GM12878 (cell line): Measurements from ENCODE around the gene CTIF. TPM values are rescaled to one million over a fixed set of nuclear protein-coding genes. Genes with fewer than 3 reads are reported as not detected.

Source experiments
- ATAC-seq: fragments of 200-7000 bp; cut with Tn5 transposase; 3 replicates; pipeline ENCODE4 v1.9.1; 2020; ENCODE audit warnings: mild to moderate bottlenecking, moderate library complexity
- BruUV-seq: library from RNA; stranded (reverse); fragments of 400-500 nt; replicated peaks from 2 replicates; lab custom pipeline; 2021; lab: Mats Ljungman, UMichigan
- CTCF ChIA-PET: fragments of 300-600 bp; sonication (Branson Sonifier 250); formaldehyde crosslinking; extraction: SDS; loops from one replicate; lab custom pipeline; 2021; ENCODE audit warnings: inconsistent platforms; lab: Yijun Ruan, JAX
- POLR2A ChIA-PET: fragments of 350-600 bp; formaldehyde crosslinking; extraction: SDS; loops from one replicate; lab custom pipeline; 2021; ENCODE audit warnings: inconsistent platforms; lab: Charles Lee
- RAD21 ChIA-PET: fragments of 300-600 bp; sonication (Branson Sonifier 250); formaldehyde crosslinking; loops from one replicate; lab custom pipeline; 2023; ENCODE audit warnings: antibody characterized with exemption; ENCODE audit not compliant: unreplicated experiment; lab: Charles Lee
- SMC1A ChIA-PET: fragments of 300-600 bp; sonication (Branson Sonifier 250); formaldehyde crosslinking; loops from one replicate; lab custom pipeline; 2023; ENCODE audit not compliant: unreplicated experiment, uncharacterized antibody; lab: Charles Lee
- DNase-seq: peaks from one replicate; pipeline ENCODE4 v3.0.0-alpha.2; 2011; ENCODE audit warnings: low read depth, low spot score
- FAIRE-seq: peaks from 3 replicates; lab custom pipeline; 2011; peaks lifted over from hg19 to GRCh38; lab: Jason Lieb, UNC
- H2AFZ ChIP-seq: 2 replicates; pipeline ENCODE4 v1.6.0; 2011; ENCODE audit warnings: low read depth, low read length, control low read depth; ENCODE audit not compliant: control insufficient read depth
- H3K27ac ChIP-seq: 2 replicates; pipeline ENCODE4 v1.5.1; 2011; ENCODE audit warnings: control low read depth; ENCODE audit not compliant: control insufficient read depth, insufficient read depth
- H3K27me3 ChIP-seq, 2 experiments: replicated peaks in 1 of 2; 2 replicates each; pipeline versions ENCODE4 v1.6.0 to v1.6.1; 2011; ENCODE audit warnings: low read length in 1 of 2; ENCODE audit not compliant: control insufficient read depth in 2 of 2, insufficient read depth in 2 of 2
- H3K36me3 ChIP-seq, 2 experiments: 2 replicates each; pipeline ENCODE4 v1.5.1; 2011; ENCODE audit warnings: low read length in 1 of 2; ENCODE audit not compliant: control insufficient read depth in 2 of 2, insufficient read depth in 2 of 2
- H3K4me1 ChIP-seq: 2 replicates; pipeline ENCODE4 v1.6.1; 2011; ENCODE audit warnings: mild to moderate bottlenecking, low read length, moderate library complexity, mixed read lengths; ENCODE audit not compliant: control insufficient read depth, insufficient read depth
- H3K4me2 ChIP-seq: 2 replicates; pipeline ENCODE4 v1.6.0; 2011; ENCODE audit warnings: control low read depth; ENCODE audit not compliant: control insufficient read depth, insufficient read depth
- H3K4me3 ChIP-seq: fragments of 200-600 bp; sonication (generic); 2 replicates; pipeline ENCODE4 v1.5.1; 2016
- H3K79me2 ChIP-seq: 2 replicates; pipeline ENCODE4 v1.6.0; 2011; ENCODE audit warnings: low read length; ENCODE audit not compliant: control insufficient read depth, insufficient read depth
- H3K9ac ChIP-seq: 2 replicates; pipeline ENCODE4 v1.8.0; 2011; ENCODE audit warnings: low read length, control low read depth, mixed read lengths; ENCODE audit not compliant: control insufficient read depth, insufficient read depth
- H3K9me3 ChIP-seq: replicated peaks from 3 replicates; pipeline ENCODE4 v1.5.1; 2011; ENCODE audit warnings: mild to moderate bottlenecking, low read length; ENCODE audit not compliant: control insufficient read depth, insufficient read depth
- H4K20me1 ChIP-seq: 2 replicates; pipeline ENCODE4 v1.6.0; 2011; ENCODE audit not compliant: control insufficient read depth, insufficient read depth
- BRCA1 ChIP-seq: IDR thresholded peaks from 2 replicates; pipeline ENCODE4 v1.6.1; 2011; ENCODE audit warnings: low read depth, low read length, improper control_type of control experiment
- CBFB ChIP-seq: IDR thresholded peaks from 2 replicates; pipeline ENCODE4 v1.6.1; 2016; ENCODE audit warnings: antibody characterized with exemption, low read depth
- EED ChIP-seq: sonication (generic); IDR thresholded peaks from 2 replicates; pipeline ENCODE4 v1.6.1; 2016; ENCODE audit warnings: antibody characterized with exemption, low read depth
- EP300 ChIP-seq, 2 experiments: fragments of 150-350 bp in 1 of 2; IDR thresholded peaks; 2 replicates each; pipeline ENCODE4 v1.6.1; 2011 to 2012; ENCODE audit warnings: low read depth in 2 of 2, low read length in 2 of 2, borderline replicate concordance in 1 of 2, improper control_type of control experiment in 1 of 2, inconsistent platforms in 1 of 2; ENCODE audit not compliant: control insufficient read depth in 1 of 2
- ETV6 ChIP-seq, 2 experiments: fragments of 450-650 bp in 1 of 2; IDR thresholded peaks in 1 of 2; conservative IDR thresholded peaks in 1 of 2; 2 replicates each; pipeline ENCODE4 v1.6.1; 2014; ENCODE audit warnings: antibody characterized with exemption in 1 of 2, borderline replicate concordance in 1 of 2, low read depth in 1 of 2, mild to moderate bottlenecking in 1 of 2, moderate library complexity in 1 of 2
- KDM1A ChIP-seq: fragments of 200-600 bp; sonication (generic); IDR thresholded peaks from 2 replicates; pipeline ENCODE4 v1.6.1; 2016; ENCODE audit warnings: borderline replicate concordance
- NFIC ChIP-seq: IDR thresholded peaks from 2 replicates; pipeline ENCODE4 v1.6.1; 2012; ENCODE audit warnings: low read depth, mild to moderate bottlenecking, inconsistent platforms, low read length, moderate library complexity
- POLR2AphosphoS5 ChIP-seq: IDR thresholded peaks from 2 replicates; pipeline ENCODE4 v1.6.1; 2011; ENCODE audit warnings: mild to moderate bottlenecking, low read length, inconsistent platforms
- RCOR1 ChIP-seq: conservative IDR thresholded peaks from 2 replicates; pipeline ENCODE4 v1.6.1; 2012; ENCODE audit warnings: low read depth, low read length, improper control_type of control experiment
- SMAD5 ChIP-seq: IDR thresholded peaks from 2 replicates; pipeline ENCODE4 v1.6.1; 2016; ENCODE audit warnings: antibody characterized with exemption, low read depth
- SP1 ChIP-seq: IDR thresholded peaks from one replicate; pipeline ENCODE4 v1.6.1; 2011; ENCODE audit warnings: low read depth, low read length
- STAT1 ChIP-seq: fragments of 450-650 bp; conservative IDR thresholded peaks from 2 replicates; pipeline ENCODE4 v1.6.1; 2014; ENCODE audit warnings: antibody characterized with exemption, mild to moderate bottlenecking
- STAT3 ChIP-seq: IDR thresholded peaks from 2 replicates; pipeline ENCODE4 v1.6.1; 2011; ENCODE audit warnings: low read depth, low read length, improper control_type of control experiment
- TCF12 ChIP-seq: IDR thresholded peaks from 2 replicates; pipeline ENCODE4 v1.6.1; 2011; ENCODE audit warnings: low read depth, mild to moderate bottlenecking, low read length
- TCF3 ChIP-seq: IDR thresholded peaks from 2 replicates; pipeline ENCODE4 v1.6.1; 2012; ENCODE audit warnings: low read depth, mild to moderate bottlenecking, low read length, borderline replicate concordance; ENCODE audit not compliant: insufficient read depth
- YBX1 ChIP-seq: fragments of 450-650 bp; IDR thresholded peaks from 2 replicates; pipeline ENCODE4 v1.6.1; 2016; ENCODE audit warnings: antibody characterized with exemption
- WGBS: methylation state at CpG from one replicate; pipeline ENCODE4 v1.1.6; 2016; ENCODE audit warnings: low lambda C conversion rate; ENCODE audit not compliant: insufficient replicate concordance, insufficient coverage; ENCODE audit errors: missing lambda C conversion rate; 5-methylcytosine and 5-hydroxymethylcytosine counted together
- in situ Hi-C: fragments of 300-500 bp; cut with MboI; formaldehyde crosslinking; loops from 9 replicates; pipeline ENCODE4 v1.14.3; 2018; ENCODE audit warnings: mixed read lengths
- intact Hi-C: fragments of 100-400 bp; cut with micrococcal nuclease; formaldehyde crosslinking; loops from one replicate; pipeline ENCODE4 v1.14.2; 2022; ENCODE audit not compliant: unreplicated experiment
- polyA plus RNA-seq, 11 experiments: library from polyadenylated mRNA; depleted of rRNA in 4 of 11; unstranded in 6 of 11; stranded (reverse) in 5 of 11; fragments of >200 nt; fragmentation: Nextera tagmentation in 4 of 11; fragmentation: Illumina TruSeq in 1 of 11; extraction: Ambion mirVana in 4 of 11; extraction: Trizol in 1 of 11; gene quantifications; 1 replicate in 1 of 11; 2 replicates in 10 of 11; pipeline versions ENCODE4 v1.2.1 to v1.2.3, GENCODE V29; 2011 to 2016; ENCODE audit warnings: inconsistent platforms in 2 of 11, missing spikeins in 2 of 11, low read depth in 1 of 11
- total RNA-seq, 4 experiments: library from RNA; depleted of rRNA in 3 of 4; stranded (reverse); fragments of >200 nt in 3 of 4; fragmentation: Illumina TruSeq in 1 of 4; extraction: Trizol in 1 of 4; gene quantifications; 2 replicates each; pipeline versions ENCODE4 v1.2.1 to v1.2.3, GENCODE V29; 2013 to 2021
- TF ChIP-seq, protein P1 (sequence below): IDR thresholded peaks from 2 replicates; pipeline ENCODE4 v1.6.1; 2012; ENCODE audit warnings: improper control_type of control experiment, low read depth, low read length; ENCODE audit not compliant: insufficient replicate concordance
- TF ChIP-seq, protein P2 (sequence below): fragments of 450-650 bp; IDR thresholded peaks from 2 replicates; pipeline ENCODE4 v1.6.1; 2018; ENCODE audit warnings: mild to moderate bottlenecking, low read depth, moderate library complexity; ENCODE audit not compliant: partially characterized antibody

CTIF gene
- total and polyA plus RNA-seq, 10 of the 15 experiments (the other 5 are each of a cell fraction or from before 2014, with no cell fraction given) = 0.06 to 11.6 (median 2.5) TPM

DNA sequence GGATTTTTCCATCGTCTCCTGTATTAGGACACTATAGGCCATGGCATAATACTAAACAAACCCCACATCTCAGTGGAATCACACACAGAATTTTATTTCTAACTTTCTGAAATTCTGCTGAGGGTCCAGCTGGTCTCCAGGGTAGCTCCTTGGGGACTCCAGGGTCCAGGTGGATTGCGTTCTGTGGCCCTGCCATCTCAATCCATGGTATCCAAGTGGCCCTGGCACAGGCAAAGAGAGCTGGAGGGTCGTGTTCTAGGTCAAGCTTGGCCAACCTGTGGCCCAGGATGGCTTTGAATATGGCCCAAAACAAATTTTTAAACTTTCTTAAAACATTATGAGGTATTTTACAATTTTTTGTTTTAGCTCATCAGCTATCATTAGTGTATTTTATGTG, 134.6 kb downstream of the CTIF start:
- Histone ChIP-seq H3K9ac (no peak overlapping the region), H3K4me2 (no peak overlapping the region), H3K4me1 (peaks cover 8% of the 10 kb centered on the region), H3K36me3 (no peaks in the 10 kb centered on the region), H3K27me3 (no peaks in the 10 kb centered on the region), H2AFZ (no peak overlapping the region), H4K20me1 (no peaks in the 10 kb centered on the region), H3K4me3 (no peak overlapping the region), H3K27ac (no peak overlapping the region), H3K9me3 (no peaks in the 10 kb centered on the region; the same call in 2 of the 3 replicates), H3K79me2 (no peaks in the 10 kb centered on the region)
- DNase-seq (no peak), FAIRE-seq (no peak), ATAC-seq (no peak)
- ChIA-PET CTCF (interaction anchor here (0.6 to 6.6 kb wide), 13 partner anchors 9 to 743 kb away, joined by 3 to 99 read pairs (median 6); no protein-coding TSS in a partner anchor), POLR2A (no interaction called here), SMC1A (interaction anchor here (0.6 to 1.7 kb wide), 11 partner anchors 15 to 1054 kb away, joined by 3 to 5 read pairs (median 3); no protein-coding TSS in a partner anchor), RAD21 (interaction anchor here (1.1 to 1.8 kb wide), 6 partner anchors 105 to 776 kb away, joined by 3 to 6 read pairs (median 4); no protein-coding TSS in a partner anchor)
- intact Hi-C loops (loop anchor here (10.0 kb wide), 1 partner anchor 241 kb away; no protein-coding TSS in a partner anchor), in situ Hi-C loops (no loop called here)
- TF ChIP-seq YBX1 (no peak), NFIC (no peak), POLR2AphosphoS5 (no peak), BRCA1 (no peak), EED (no peak), SMAD5 (no peak), KDM1A (no peak), CBFB (no peak), ETV6 (conservative IDR thresholded peaks at IDR 0.05 in 1 of 2, IDR thresholded peaks at IDR 0.05 in 1 of 2; ENCODE audit: borderline replicate concordance in 1 of 2, low read depth in 1 of 2) (no peak), RCOR1 (no peak), TCF3 (no peak), SP1 (no peak), STAT3 (no peak), STAT1 (no peak), TCF12 (no peak), EP300 (IDR thresholded peaks at IDR 0.05; ENCODE audit: borderline replicate concordance in 1 of 2, control insufficient read depth in 1 of 2, low read depth in 2 of 2, low read length in 2 of 2) (no peak)
- TF ChIP-seq, protein P1, sequence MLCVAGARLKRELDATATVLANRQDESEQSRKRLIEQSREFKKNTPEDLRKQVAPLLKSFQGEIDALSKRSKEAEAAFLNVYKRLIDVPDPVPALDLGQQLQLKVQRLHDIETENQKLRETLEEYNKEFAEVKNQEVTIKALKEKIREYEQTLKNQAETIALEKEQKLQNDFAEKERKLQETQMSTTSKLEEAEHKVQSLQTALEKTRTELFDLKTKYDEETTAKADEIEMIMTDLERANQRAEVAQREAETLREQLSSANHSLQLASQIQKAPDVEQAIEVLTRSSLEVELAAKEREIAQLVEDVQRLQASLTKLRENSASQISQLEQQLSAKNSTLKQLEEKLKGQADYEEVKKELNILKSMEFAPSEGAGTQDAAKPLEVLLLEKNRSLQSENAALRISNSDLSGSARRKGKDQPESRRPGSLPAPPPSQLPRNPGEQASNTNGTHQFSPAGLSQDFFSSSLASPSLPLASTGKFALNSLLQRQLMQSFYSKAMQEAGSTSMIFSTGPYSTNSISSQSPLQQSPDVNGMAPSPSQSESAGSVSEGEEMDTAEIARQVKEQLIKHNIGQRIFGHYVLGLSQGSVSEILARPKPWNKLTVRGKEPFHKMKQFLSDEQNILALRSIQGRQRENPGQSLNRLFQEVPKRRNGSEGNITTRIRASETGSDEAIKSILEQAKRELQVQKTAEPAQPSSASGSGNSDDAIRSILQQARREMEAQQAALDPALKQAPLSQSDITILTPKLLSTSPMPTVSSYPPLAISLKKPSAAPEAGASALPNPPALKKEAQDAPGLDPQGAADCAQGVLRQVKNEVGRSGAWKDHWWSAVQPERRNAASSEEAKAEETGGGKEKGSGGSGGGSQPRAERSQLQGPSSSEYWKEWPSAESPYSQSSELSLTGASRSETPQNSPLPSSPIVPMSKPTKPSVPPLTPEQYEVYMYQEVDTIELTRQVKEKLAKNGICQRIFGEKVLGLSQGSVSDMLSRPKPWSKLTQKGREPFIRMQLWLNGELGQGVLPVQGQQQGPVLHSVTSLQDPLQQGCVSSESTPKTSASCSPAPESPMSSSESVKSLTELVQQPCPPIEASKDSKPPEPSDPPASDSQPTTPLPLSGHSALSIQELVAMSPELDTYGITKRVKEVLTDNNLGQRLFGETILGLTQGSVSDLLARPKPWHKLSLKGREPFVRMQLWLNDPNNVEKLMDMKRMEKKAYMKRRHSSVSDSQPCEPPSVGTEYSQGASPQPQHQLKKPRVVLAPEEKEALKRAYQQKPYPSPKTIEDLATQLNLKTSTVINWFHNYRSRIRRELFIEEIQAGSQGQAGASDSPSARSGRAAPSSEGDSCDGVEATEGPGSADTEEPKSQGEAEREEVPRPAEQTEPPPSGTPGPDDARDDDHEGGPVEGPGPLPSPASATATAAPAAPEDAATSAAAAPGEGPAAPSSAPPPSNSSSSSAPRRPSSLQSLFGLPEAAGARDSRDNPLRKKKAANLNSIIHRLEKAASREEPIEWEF = no peak
- TF ChIP-seq, protein P2, sequence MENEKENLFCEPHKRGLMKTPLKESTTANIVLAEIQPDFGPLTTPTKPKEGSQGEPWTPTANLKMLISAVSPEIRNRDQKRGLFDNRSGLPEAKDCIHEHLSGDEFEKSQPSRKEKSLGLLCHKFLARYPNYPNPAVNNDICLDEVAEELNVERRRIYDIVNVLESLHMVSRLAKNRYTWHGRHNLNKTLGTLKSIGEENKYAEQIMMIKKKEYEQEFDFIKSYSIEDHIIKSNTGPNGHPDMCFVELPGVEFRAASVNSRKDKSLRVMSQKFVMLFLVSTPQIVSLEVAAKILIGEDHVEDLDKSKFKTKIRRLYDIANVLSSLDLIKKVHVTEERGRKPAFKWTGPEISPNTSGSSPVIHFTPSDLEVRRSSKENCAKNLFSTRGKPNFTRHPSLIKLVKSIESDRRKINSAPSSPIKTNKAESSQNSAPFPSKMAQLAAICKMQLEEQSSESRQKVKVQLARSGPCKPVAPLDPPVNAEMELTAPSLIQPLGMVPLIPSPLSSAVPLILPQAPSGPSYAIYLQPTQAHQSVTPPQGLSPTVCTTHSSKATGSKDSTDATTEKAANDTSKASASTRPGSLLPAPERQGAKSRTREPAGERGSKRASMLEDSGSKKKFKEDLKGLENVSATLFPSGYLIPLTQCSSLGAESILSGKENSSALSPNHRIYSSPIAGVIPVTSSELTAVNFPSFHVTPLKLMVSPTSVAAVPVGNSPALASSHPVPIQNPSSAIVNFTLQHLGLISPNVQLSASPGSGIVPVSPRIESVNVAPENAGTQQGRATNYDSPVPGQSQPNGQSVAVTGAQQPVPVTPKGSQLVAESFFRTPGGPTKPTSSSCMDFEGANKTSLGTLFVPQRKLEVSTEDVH = no peak
- no TSS peak for BruUV-seq
- WGBS = 42% methylated on average over 3 of the region's 3 CpGs
